Duodenal mucosa (tissue), 2 donors: ENCODE measurements around the gene NFIA.
"Not testable (repeated sequence)": the region's sequence is repeated elsewhere in the genome, so short reads cannot be mapped to it uniquely, and the experiment has no call there.

Experiments used
- H3K27ac ChIP-seq: one replicate; pipeline ENCODE4 v1.7.0; 2013; ENCODE audit warnings: low read depth, low read length
- H3K27me3 ChIP-seq, 2 donors: one replicate each; pipeline ENCODE4 v1.7.0; 2013; ENCODE audit warnings: low read length in 2 of 2, control low read depth in 1 of 2; ENCODE audit not compliant: insufficient read depth in 2 of 2, control insufficient read depth in 1 of 2
- H3K36me3 ChIP-seq, 2 donors: one replicate each; pipeline ENCODE4 v1.7.0; 2013; ENCODE audit warnings: low read length in 2 of 2, control low read depth in 1 of 2; ENCODE audit not compliant: insufficient read depth in 2 of 2, control insufficient read depth in 1 of 2
- H3K4me1 ChIP-seq, 2 donors: one replicate each; pipeline ENCODE4 v1.7.0; 2013; ENCODE audit warnings: low read length in 2 of 2, control low read depth in 1 of 2; ENCODE audit not compliant: insufficient read depth in 2 of 2, control insufficient read depth in 1 of 2
- H3K4me3 ChIP-seq, 2 donors: one replicate each; pipeline ENCODE4 v1.7.0; 2013; ENCODE audit warnings: low read length in 2 of 2, low read depth in 1 of 2
- H3K9ac ChIP-seq, 2 donors: one replicate each; pipeline ENCODE4 v1.7.0; 2013; ENCODE audit warnings: low read length in 2 of 2, low read depth in 1 of 2
- H3K9me3 ChIP-seq, 2 donors: one replicate each; pipeline ENCODE4 v1.7.0; 2013; ENCODE audit warnings: low read length in 2 of 2, control low read depth in 1 of 2; ENCODE audit not compliant: control insufficient read depth in 1 of 2

The NFIA gene

DNA sequence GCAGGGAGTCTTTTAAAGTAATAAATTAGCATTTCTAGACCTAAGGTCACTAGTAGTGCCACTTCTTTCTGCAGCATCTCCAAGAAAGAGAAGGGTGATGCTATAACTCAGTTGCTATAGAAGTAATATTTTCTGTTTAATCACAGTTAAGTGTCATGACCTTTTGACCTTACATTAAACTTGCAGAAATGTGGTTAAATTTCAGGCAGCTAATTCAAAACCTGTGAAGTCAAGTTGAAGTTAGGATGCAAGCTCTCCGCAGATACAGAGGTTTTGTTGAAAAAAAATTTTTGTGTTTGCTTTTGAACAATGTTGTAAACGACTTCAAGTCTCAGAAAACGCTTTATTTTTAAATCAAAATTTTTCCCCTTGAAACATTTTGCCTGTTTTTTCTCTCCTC, 193.9 kb downstream of the NFIA start:
- H3K36me3 ChIP-seq, result no peaks in the 10 kb centered on the region
- H3K4me3 ChIP-seq, result no peak overlapping the region
- no peak overlapping the region for H3K9ac ChIP-seq
- H3K4me1 ChIP-seq, result no peaks in the 10 kb centered on the region
- no peak overlapping the region for H3K27ac ChIP-seq
- H3K27me3 ChIP-seq, result no peaks in the 10 kb centered on the region
- no peaks in the 10 kb centered on the region for H3K9me3 ChIP-seq

DNA sequence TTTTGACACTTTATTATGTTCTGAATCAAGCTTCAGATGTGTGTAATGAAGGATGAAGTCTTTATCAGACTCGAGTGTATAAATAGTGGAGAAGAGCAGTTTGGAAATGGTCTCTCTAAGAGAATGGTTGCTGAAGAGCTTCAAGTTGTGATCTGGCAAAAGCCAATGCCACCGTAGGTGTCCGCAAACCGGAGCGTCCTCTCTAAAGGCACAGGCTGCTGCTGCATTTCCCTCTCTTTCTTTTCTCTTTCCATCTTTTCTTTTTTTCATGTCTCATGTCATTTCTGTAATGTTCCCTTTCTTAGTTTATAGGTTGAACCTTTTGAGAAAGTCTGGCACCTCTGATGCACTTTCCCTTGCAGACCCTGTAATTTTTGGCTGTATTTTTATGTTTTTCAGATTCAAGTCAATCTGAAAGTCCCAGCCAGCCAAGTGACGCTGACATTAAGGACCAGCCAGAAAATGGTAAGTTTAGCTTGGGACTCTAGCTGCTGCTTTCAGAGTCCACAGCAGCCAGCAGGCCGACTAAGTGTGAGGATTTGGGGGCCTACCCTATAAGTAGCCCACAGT, 194.8 kb downstream of the NFIA start:
- Histone ChIP-seq H3K4me1 (no peaks in the 10 kb centered on the region), H3K9ac (no peak overlapping the region), H3K27me3 (no peaks in the 10 kb centered on the region), H3K36me3 (no peaks in the 10 kb centered on the region), H3K9me3 (no peaks in the 10 kb centered on the region), H3K27ac (no peak overlapping the region), H3K4me3 (no peak overlapping the region)

DNA sequence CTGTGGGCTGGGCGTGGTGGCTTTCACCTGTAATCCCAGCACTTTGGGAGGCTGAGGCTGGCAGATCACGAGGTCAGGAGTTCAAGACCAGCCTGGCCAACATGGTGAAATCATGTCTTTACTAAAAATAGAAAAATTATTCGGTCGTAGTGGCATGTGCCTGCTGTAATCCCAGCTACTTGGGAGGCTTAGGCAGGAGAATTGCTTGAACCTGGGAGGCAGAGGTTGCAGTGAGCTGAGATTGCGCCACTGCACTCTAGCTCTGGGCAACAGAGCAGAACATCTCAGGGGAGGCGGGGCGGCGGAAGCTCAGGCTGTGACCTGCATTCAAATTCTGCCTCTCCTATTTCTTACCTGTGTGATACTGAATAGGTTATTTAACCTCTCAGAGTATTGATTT, 196.1 kb downstream of the NFIA start:
- H3K4me1 ChIP-seq, result not testable (repeated sequence)

DNA sequence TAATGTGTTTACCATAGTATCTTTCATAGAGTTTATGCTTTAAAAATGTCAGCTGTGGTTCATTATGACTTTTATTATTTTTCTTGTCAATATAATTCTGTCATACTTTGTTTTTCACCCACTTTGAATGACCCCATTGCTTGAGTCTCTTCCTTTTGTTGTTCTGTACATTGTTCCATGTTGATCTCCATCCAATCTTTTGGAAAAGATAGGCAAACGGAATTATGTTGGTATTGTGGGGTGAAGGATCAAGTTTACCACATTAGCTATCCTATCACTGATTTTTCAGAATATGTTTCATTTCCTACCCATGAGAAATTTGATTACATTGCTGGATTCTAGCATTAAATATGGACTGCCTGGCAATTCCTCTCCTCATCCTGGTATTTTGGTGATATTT, 196.6 kb downstream of the NFIA start:
- Histone ChIP-seq H3K27me3 (no peaks in the 10 kb centered on the region), H3K9ac (no peak overlapping the region), H3K27ac (no peak overlapping the region), H3K4me3 (no peak overlapping the region), H3K4me1 (no peaks in the 10 kb centered on the region), H3K36me3 (no peaks in the 10 kb centered on the region), H3K9me3 (no peaks in the 10 kb centered on the region)

More for the DNA sequence above, 196.1 kb downstream of the NFIA start:
- not testable (repeated sequence) for H3K9ac ChIP-seq, H3K27me3 ChIP-seq, H3K36me3 ChIP-seq, H3K9me3 ChIP-seq, H3K4me3 ChIP-seq, H3K27ac ChIP-seq

DNA sequence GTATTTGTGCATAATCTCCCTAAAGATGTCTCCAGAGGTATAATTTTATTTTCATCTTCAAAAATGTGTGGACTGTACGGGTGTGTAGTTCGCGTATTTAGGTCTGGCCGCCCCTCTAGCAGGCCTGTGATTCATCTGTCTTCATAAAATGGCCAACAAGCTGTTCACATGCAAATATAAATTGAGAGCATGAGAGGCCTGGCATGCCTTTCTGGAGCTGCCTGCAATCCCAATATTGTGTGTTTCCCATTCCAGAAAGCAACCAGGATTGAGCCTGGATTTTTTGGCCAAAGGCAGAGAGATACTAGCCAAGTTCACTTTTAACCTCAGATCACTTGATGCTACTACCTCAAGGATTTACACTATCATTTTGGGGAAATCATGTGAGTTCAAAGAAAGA, 197.2 kb downstream of the NFIA start:
- Histone ChIP-seq H3K27me3 (no peaks in the 10 kb centered on the region), H3K27ac (no peak overlapping the region), H3K36me3 (no peaks in the 10 kb centered on the region), H3K9ac (no peak overlapping the region), H3K4me1 (no peaks in the 10 kb centered on the region), H3K9me3 (no peaks in the 10 kb centered on the region), H3K4me3 (no peak overlapping the region)

DNA sequence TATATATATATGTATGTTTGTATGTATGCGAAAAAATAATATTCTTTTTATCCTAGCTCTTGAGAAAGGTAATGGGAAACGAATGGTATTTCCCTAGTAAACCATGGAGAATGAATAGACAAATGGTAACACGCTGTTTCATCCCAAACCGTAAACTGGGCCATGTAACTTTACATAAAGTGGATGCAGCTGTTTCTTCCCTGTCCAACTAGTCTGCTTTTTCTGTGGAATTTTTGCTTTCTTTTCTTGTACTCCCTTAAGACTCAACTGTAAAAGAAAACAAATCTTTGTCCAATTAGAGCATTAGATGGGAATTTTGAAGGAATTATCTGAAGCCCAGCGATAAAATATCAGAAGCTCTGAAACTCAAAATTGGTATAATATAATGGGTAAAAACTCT, 198.1 kb downstream of the NFIA start:
- Histone ChIP-seq H3K4me3 (no peak overlapping the region), H3K36me3 (no peaks in the 10 kb centered on the region), H3K27me3 (no peaks in the 10 kb centered on the region), H3K4me1 (no peaks in the 10 kb centered on the region), H3K9me3 (no peaks in the 10 kb centered on the region), H3K9ac (no peak overlapping the region), H3K27ac (no peak overlapping the region)

DNA sequence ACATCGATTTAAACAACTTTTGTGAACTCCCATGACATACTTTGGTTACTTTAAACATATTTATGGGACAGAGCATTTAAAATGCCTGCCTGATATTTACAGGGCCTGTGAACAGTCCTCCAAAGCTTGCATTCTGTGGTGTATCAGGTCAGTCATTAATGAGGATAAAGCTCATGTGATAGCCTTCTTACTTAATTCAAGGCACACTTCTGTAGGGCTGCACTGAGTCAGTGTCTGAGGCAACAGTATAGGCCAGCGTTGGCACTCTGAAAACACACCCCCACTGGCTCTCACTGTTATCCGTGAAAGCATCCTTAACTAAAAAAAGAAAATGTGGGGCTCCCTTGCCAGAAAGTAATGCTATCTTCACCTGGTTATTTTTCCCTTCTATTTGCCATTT, 200.0 kb downstream of the NFIA start:
- Histone ChIP-seq H3K9me3 (no peaks in the 10 kb centered on the region), H3K27ac (no peak overlapping the region), H3K9ac (no peak overlapping the region)

DNA sequence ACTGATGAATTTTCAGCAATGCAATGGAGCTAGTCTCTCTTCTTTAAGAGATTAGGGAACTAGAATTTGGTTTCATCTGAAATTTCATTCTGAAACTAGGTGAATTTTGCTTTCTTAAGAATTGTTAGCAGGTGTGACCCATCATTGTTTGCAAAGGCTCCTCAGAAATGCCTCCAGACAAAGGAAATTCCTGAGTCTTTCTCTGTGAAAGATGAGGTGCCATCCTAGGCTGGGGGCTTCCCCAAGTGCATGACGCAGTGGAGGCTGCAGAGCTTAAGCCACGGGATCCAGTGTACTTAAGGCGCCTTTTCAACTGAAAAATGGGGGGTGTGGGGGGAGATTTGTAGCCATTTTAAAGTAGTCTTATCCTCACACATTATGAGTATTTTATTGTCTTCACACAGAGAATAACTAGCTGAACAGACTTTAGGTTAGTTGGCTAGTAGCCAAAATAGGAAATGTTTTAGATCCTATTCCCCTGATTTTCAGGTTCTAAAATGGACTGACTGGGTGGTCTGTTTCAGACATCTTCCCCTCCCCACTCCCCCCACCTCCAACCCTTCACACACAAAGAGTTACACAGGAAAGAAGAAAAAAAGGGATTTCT, 202.0 kb downstream of the NFIA start:
- no peaks in the 10 kb centered on the region for H3K4me1 ChIP-seq
- H3K9me3 ChIP-seq, result no peaks in the 10 kb centered on the region

More for the DNA sequence above, 200.0 kb downstream of the NFIA start:
- Histone ChIP-seq H3K4me1 (no peaks in the 10 kb centered on the region), H3K36me3 (no peaks in the 10 kb centered on the region), H3K27me3 (no peaks in the 10 kb centered on the region), H3K4me3 (no peak overlapping the region)

DNA sequence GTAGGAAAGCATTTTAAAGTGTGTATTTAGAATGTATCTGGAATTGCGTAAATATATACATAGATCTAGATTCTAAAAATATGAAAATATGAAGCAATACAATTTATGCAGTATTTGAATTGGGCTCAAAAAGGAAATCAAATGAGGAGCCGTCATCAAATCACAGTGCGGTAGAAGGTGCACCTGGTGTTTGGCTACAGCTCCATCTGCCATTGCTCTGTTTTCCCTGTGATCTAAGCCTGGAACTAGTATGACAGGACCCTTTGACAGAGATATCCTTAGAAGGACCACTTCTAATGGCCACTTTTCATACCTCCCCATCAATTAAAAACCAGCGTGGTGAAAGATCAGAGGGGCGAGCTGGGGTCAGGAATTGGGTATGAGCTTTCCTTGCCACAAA, 202.6 kb downstream of the NFIA start:
- Histone ChIP-seq H3K9ac (no peak overlapping the region), H3K4me3 (no peak overlapping the region), H3K36me3 (no peaks in the 10 kb centered on the region), H3K27me3 (no peaks in the 10 kb centered on the region), H3K9me3 (no peaks in the 10 kb centered on the region), H3K4me1 (no peaks in the 10 kb centered on the region), H3K27ac (no peak overlapping the region)

More for the DNA sequence above, 202.0 kb downstream of the NFIA start:
- Histone ChIP-seq H3K9ac (no peak overlapping the region), H3K27ac (no peak overlapping the region), H3K27me3 (no peaks in the 10 kb centered on the region), H3K4me3 (no peak overlapping the region), H3K36me3 (no peaks in the 10 kb centered on the region)

DNA sequence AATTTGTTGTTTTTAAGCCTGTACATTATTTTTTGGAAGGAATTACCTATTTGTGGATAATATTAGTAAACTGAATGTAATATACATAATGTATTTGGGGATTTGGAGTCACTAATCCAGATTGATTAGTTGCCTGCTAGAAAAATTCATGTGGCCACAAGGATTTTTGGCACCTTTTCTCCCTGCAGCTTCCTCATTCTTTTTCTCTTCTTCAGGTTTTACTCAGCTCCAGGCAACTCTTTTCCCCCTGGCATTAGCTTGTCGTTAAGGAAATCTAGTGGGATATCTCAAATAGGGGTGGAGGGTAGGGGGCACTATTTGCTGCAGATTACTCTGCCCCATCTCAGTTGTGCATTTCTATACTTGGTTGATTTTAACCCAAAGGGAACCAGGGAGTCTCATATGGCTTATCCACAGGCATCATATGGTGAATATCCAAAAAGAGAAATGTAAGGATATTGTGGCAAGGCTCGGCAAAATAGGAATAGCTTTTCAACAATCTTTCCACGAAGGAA, 203.1 kb downstream of the NFIA start:
- H3K27me3 ChIP-seq, result no peaks in the 10 kb centered on the region
- H3K9me3 ChIP-seq, result no peaks in the 10 kb centered on the region
- H3K9ac ChIP-seq, result no peak overlapping the region
- no peak overlapping the region for H3K27ac ChIP-seq
- no peaks in the 10 kb centered on the region for H3K4me1 ChIP-seq
- no peak overlapping the region for H3K4me3 ChIP-seq
- H3K36me3 ChIP-seq, result no peaks in the 10 kb centered on the region
